ENCODE measurements around the gene SLC6A4. TPM values are rescaled to one million over a fixed set of nuclear protein-coding genes. Genes with fewer than 3 reads are reported as not detected.

The SLC6A4 gene
- total and polyA plus RNA-seq, 2 of the 8 experiments (the other 6 are each of a cell fraction or from before 2014, with no cell fraction given), result 0.09 to 0.33 TPM

DNA sequence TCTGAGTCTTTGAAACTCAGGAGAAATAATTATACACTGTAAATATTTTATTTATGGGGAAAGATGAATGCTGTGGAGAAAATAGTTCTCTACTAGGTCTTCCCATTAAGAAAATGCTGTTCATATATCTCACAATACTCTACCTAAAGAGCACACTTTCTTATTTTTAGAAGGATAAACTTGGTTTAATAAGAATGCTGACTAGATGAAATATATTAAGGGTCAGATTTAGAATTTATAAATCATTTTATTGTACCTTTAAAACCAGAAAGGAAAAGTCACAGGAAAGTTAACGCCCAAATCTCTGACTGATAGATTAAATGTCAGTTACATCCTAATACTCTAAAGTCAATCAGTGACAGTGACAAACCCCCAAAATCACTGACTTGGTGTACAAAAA is 48.7 kb downstream of the SLC6A4 start (continued):
- TF ChIP-seq, protein P1, sequence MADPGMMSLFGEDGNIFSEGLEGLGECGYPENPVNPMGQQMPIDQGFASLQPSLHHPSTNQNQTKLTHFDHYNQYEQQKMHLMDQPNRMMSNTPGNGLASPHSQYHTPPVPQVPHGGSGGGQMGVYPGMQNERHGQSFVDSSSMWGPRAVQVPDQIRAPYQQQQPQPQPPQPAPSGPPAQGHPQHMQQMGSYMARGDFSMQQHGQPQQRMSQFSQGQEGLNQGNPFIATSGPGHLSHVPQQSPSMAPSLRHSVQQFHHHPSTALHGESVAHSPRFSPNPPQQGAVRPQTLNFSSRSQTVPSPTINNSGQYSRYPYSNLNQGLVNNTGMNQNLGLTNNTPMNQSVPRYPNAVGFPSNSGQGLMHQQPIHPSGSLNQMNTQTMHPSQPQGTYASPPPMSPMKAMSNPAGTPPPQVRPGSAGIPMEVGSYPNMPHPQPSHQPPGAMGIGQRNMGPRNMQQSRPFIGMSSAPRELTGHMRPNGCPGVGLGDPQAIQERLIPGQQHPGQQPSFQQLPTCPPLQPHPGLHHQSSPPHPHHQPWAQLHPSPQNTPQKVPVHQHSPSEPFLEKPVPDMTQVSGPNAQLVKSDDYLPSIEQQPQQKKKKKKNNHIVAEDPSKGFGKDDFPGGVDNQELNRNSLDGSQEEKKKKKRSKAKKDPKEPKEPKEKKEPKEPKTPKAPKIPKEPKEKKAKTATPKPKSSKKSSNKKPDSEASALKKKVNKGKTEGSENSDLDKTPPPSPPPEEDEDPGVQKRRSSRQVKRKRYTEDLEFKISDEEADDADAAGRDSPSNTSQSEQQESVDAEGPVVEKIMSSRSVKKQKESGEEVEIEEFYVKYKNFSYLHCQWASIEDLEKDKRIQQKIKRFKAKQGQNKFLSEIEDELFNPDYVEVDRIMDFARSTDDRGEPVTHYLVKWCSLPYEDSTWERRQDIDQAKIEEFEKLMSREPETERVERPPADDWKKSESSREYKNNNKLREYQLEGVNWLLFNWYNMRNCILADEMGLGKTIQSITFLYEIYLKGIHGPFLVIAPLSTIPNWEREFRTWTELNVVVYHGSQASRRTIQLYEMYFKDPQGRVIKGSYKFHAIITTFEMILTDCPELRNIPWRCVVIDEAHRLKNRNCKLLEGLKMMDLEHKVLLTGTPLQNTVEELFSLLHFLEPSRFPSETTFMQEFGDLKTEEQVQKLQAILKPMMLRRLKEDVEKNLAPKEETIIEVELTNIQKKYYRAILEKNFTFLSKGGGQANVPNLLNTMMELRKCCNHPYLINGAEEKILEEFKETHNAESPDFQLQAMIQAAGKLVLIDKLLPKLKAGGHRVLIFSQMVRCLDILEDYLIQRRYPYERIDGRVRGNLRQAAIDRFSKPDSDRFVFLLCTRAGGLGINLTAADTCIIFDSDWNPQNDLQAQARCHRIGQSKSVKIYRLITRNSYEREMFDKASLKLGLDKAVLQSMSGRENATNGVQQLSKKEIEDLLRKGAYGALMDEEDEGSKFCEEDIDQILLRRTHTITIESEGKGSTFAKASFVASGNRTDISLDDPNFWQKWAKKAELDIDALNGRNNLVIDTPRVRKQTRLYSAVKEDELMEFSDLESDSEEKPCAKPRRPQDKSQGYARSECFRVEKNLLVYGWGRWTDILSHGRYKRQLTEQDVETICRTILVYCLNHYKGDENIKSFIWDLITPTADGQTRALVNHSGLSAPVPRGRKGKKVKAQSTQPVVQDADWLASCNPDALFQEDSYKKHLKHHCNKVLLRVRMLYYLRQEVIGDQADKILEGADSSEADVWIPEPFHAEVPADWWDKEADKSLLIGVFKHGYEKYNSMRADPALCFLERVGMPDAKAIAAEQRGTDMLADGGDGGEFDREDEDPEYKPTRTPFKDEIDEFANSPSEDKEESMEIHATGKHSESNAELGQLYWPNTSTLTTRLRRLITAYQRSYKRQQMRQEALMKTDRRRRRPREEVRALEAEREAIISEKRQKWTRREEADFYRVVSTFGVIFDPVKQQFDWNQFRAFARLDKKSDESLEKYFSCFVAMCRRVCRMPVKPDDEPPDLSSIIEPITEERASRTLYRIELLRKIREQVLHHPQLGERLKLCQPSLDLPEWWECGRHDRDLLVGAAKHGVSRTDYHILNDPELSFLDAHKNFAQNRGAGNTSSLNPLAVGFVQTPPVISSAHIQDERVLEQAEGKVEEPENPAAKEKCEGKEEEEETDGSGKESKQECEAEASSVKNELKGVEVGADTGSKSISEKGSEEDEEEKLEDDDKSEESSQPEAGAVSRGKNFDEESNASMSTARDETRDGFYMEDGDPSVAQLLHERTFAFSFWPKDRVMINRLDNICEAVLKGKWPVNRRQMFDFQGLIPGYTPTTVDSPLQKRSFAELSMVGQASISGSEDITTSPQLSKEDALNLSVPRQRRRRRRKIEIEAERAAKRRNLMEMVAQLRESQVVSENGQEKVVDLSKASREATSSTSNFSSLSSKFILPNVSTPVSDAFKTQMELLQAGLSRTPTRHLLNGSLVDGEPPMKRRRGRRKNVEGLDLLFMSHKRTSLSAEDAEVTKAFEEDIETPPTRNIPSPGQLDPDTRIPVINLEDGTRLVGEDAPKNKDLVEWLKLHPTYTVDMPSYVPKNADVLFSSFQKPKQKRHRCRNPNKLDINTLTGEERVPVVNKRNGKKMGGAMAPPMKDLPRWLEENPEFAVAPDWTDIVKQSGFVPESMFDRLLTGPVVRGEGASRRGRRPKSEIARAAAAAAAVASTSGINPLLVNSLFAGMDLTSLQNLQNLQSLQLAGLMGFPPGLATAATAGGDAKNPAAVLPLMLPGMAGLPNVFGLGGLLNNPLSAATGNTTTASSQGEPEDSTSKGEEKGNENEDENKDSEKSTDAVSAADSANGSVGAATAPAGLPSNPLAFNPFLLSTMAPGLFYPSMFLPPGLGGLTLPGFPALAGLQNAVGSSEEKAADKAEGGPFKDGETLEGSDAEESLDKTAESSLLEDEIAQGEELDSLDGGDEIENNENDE (IDR thresholded peaks at IDR 0.05; ENCODE audit: insufficient replicate concordance, low read length), result no peak
- no peak for TF ChIP-seq EGR1 (IDR thresholded peaks at IDR 0.05; ENCODE audit: borderline replicate concordance, low read depth, low read length)
- TF ChIP-seq SP4 (IDR thresholded peaks at IDR 0.05; ENCODE audit: low read length), result no peak
- TF ChIP-seq TCF12 (IDR thresholded peaks at IDR 0.05; ENCODE audit: low read depth, low read length), result no peak
- no peak for TF ChIP-seq SUZ12 (IDR thresholded peaks at IDR 0.05; ENCODE audit: low read length)
- no peak for TF ChIP-seq TBP (IDR thresholded peaks at IDR 0.05; ENCODE audit: low read depth, low read length)
- TF ChIP-seq, protein P2, sequence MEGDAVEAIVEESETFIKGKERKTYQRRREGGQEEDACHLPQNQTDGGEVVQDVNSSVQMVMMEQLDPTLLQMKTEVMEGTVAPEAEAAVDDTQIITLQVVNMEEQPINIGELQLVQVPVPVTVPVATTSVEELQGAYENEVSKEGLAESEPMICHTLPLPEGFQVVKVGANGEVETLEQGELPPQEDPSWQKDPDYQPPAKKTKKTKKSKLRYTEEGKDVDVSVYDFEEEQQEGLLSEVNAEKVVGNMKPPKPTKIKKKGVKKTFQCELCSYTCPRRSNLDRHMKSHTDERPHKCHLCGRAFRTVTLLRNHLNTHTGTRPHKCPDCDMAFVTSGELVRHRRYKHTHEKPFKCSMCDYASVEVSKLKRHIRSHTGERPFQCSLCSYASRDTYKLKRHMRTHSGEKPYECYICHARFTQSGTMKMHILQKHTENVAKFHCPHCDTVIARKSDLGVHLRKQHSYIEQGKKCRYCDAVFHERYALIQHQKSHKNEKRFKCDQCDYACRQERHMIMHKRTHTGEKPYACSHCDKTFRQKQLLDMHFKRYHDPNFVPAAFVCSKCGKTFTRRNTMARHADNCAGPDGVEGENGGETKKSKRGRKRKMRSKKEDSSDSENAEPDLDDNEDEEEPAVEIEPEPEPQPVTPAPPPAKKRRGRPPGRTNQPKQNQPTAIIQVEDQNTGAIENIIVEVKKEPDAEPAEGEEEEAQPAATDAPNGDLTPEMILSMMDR (IDR thresholded peaks at IDR 0.05; ENCODE audit: control extremely low read depth in 1 of 3, insufficient read depth in 1 of 3, low read depth in 1 of 3, low read length in 3 of 3), result no peak
- no peak for TF ChIP-seq JUN (IDR thresholded peaks at IDR 0.05; ENCODE audit: low read depth, low read length)
- no peak for TF ChIP-seq RNF2 (IDR thresholded peaks at IDR 0.05; ENCODE audit: borderline replicate concordance, low read depth, low read length, missing control alignments, poor library complexity, severe bottlenecking)

Data from H1 (cell line).